Measurements from ENCODE around the gene RYK. TPM values are rescaled to one million over a fixed set of nuclear protein-coding genes. Genes with fewer than 3 reads are reported as not detected.

RYK gene
- polyA plus RNA-seq, 1 of the 3 experiments (the other 2 are of a cell fraction): 25.9 TPM

- Histone ChIP-seq H3K4me3 (ENCODE audit: low read depth in 2 of 2, low read length in 1 of 2) (no peak overlapping the region), H3K4me2 (no peak overlapping the region), H3K9me3 (no peaks in the 10 kb centered on the region), H3K9me2 (no peaks in the 10 kb centered on the region), H2AFZ (ENCODE audit: low read depth) (no peak overlapping the region), H3K4me1 (ENCODE audit: control insufficient read depth in 1 of 2, insufficient read depth in 2 of 2, low read depth in 1 of 2, low read length in 1 of 2) (peaks cover 0 to 4% of the 10 kb centered on the region in 2 experiments; a peak in 1 of 4 replicates), H3K36me3 (replicated peaks in 1 of 2; ENCODE audit: control insufficient read depth in 1 of 2, insufficient read depth in 2 of 2, low read length in 1 of 2) (peaks cover 16% of the 10 kb centered on the region in 2 experiments), H3K27ac (ENCODE audit: low read depth in 2 of 2, low read length in 1 of 2) (no peak overlapping the region), H3K79me2 (ENCODE audit: insufficient read depth) (no peaks in the 10 kb centered on the region), H3K27me3 (ENCODE audit: insufficient read depth) (no peaks in the 10 kb centered on the region), H3K9ac (no peak overlapping the region), H3F3A (replicated peaks; ENCODE audit: insufficient read depth) (no peaks in the 10 kb centered on the region), H4K20me1 (ENCODE audit: insufficient read depth) (no peaks in the 10 kb centered on the region)
- DNase-seq: no peak
- ChIA-PET CTCF (interaction anchor here (1.8 kb wide), 1 partner anchor 10 kb away, joined by 5 read pairs; no protein-coding TSS in a partner anchor), POLR2A (no interaction called here)
- no peak for TF ChIP-seq GATA2 (CRISPR knock-in tag; IDR thresholded peaks at IDR 0.05)
- TF ChIP-seq CHD2 (IDR thresholded peaks at IDR 0.05; ENCODE audit: low read length, partially characterized antibody): no peak
- TF ChIP-seq GABPA (IDR thresholded peaks at IDR 0.05; ENCODE audit: low read depth): no peak
- TF ChIP-seq RXRA (IDR thresholded peaks at IDR 0.05; ENCODE audit: borderline replicate concordance, low read depth): no peak
- TF ChIP-seq MAX (IDR thresholded peaks at IDR 0.05; ENCODE audit: low read depth): no peak
- TF ChIP-seq NFIC (IDR thresholded peaks at IDR 0.05; ENCODE audit: borderline replicate concordance): no peak
- TF ChIP-seq FOXJ3 (CRISPR knock-in tag; IDR thresholded peaks at IDR 0.05): no peak
- TF ChIP-seq JUND (IDR thresholded peaks at IDR 0.05): no peak
- no peak for TF ChIP-seq USF1 (IDR thresholded peaks at IDR 0.05; ENCODE audit: borderline replicate concordance, low read depth)
- no peak for TF ChIP-seq TCF12 (IDR thresholded peaks at IDR 0.05)
- no peak for TF ChIP-seq EZH2phosphoT487 (IDR thresholded peaks at IDR 0.05; ENCODE audit: borderline replicate concordance, low read depth)
- TF ChIP-seq PBX3 (IDR thresholded peaks at IDR 0.05): no peak
- no peak for TF ChIP-seq EP300 (IDR thresholded peaks at IDR 0.05; ENCODE audit: borderline replicate concordance in 1 of 2, low read depth in 1 of 2, low read length in 1 of 2)
- no peak for TF ChIP-seq TAF1 (IDR thresholded peaks at IDR 0.05; ENCODE audit: borderline replicate concordance, low read depth, low read length)
- TF ChIP-seq FOXM1 (IDR thresholded peaks at IDR 0.05; ENCODE audit: low read depth): no peak
- TF ChIP-seq SIN3A (IDR thresholded peaks at IDR 0.05; ENCODE audit: borderline replicate concordance, low read depth, low read length): no peak
- no peak for TF ChIP-seq CTCF (IDR thresholded peaks at IDR 0.05)
- TF ChIP-seq FOSL2 (IDR thresholded peaks at IDR 0.05; ENCODE audit: borderline replicate concordance, low read depth): no peak
- TF ChIP-seq MEF2A (IDR thresholded peaks at IDR 0.05; ENCODE audit: borderline replicate concordance, low read depth): no peak
- WGBS (ENCODE audit: low lambda C conversion rate): 84% methylated on average over 3 of the region's 3 CpGs
These were observed 103.2 kb downstream of the RYK start for GRCh38 chr3:134147411-134147810.
